NCI-H1694 (cell line): ENCODE measurements around the gene CFAP119.

Experiments
- DNase-seq: peaks from one replicate; lab custom pipeline; 2025; lab: John Stamatoyannopoulos, UW

Gene CFAP119

DNA sequence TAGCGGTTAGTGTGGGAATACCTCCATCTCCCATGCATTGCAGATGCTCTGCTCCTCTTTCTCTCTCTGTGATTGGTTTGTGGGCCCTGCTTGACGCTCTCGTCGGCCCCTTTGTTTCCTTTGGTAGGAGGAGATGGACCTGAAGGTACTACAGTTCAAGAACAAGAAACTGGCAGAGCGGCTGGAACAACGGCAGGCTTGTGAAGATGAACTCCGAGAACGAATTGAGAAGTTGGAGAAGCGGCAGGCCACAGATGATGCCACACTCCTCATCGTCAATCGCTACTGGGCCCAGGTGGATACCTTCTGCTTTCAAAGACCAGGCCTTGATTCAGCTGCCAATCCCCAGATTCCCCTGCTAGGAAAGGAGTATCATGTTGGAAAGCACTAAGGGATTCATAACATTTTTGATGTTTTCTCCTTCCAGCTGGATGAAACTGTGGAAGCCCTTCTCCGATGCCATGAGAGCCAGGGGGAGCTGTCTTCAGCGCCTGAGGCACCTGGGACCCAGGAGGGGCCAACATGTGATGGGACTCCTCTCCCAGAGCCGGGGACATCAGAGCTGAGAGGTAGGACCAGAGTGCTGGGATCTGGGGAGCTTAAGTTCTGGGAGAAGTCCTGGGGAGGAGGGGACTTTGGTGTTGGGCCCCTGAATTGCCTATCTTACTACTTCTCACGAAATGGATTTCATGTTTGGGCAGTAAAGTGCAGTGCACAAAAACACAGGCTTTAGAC, 1.3 kb upstream of the CFAP119 start:
- no peak for DNase-seq

DNA sequence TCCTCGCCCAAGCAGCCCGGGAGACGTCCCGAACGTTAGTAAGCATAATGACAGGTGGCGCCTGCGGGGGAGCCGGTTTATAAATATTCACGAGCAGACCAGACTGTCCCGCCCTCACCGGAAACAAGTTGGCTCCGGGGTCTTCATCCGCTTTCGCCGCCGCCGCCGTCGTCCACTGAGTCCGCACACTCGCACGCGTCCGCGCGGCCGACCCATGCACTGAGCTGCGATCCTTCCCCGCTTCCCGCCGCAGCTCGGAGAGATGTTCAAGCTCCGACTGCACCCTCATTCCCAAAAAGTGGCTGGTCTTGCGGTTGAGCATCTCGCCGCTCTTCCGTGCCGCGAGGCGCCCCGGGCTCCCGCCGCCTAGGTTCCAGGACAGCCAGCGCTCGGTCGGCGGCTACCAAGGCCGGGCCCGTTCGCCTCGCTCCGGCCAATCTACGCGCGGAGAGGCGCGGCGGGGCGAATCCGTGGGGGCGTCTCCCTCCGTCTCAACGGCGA, 385 bp downstream of the CFAP119 start:
- DNase-seq, result no peak

- DNase-seq, result no peak
Measured at GRCh38 chr16:30760577-30761426, 1.1 kb downstream of the CFAP119 start.

DNA sequence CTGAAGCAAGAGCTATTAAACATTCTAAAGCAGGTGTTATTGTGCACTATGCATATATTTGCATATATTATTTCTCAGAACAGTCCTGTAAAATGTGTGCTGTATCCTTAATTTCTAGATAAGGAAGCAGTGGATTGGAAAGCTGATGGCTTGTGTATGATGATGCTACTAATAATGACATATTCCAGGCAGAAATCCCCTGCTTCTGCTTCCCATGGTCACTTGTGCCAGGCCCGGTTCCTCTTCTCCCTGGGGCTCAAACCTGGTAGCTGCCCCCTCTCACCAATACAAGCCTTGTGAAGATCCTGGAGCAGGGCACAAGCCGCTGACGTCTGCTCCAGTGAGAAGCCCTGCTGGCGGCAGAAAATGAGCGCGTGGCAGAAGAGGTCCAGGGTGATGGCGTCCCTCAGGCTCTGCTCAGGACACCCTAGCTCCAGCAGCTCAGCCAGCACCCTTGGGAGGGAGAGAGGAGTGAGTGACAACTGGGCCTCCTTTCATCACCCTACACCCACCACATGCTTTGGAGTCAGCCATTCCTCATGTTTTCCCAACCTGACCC, 1.8 kb downstream of the CFAP119 start:
- DNase-seq, result no peak

DNA sequence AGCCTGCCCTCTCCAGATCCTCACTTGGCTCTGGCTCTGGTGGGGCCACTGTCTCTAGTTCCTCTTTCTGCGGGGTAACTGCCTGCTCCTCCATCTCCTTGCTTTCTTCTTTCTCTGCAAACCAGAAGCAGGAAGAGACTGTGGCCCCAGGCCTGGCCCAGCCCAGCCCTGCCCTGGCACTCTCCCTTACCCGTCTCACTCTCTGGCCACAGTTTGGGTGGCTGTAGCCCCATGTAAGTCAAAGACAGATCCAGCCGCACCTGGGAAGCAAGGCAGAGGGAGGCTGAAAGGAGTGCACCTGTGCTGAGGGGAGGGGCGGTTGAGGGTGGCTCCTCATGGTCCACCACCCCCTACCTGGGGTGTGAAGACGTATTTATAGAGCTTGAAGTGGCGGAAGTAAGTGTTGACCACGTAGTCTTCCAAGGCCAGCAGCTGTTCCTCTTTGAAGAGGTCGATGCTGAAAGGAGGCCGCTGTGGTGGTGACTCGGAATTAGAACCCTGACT, 2.8 kb downstream of the CFAP119 start:
- DNase-seq, result no peak

DNA sequence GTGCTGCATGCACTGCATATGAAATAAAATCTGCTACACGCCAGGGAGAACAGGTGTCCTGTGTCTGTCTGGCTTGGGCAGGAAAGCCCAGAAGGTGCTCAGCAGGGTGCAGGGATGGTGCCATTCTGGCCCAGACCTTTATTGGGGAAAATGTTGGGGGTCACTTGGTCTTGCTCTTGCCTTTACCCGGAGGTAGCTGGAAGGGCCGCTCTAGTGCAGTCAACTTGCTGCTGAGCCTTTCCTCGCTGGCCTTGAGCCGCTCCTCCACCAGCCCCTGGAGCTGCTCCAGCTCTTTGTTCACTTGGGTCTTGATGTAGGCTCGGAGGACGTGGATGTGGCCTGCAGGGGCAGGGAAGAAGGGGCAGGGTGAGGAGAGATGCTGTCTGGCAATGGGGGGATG, 4.5 kb downstream of the CFAP119 start:
- no peak for DNase-seq

- no peak for DNase-seq
Measured at GRCh38 chr16:30756781-30757100, 5.1 kb downstream of the CFAP119 start.

DNA sequence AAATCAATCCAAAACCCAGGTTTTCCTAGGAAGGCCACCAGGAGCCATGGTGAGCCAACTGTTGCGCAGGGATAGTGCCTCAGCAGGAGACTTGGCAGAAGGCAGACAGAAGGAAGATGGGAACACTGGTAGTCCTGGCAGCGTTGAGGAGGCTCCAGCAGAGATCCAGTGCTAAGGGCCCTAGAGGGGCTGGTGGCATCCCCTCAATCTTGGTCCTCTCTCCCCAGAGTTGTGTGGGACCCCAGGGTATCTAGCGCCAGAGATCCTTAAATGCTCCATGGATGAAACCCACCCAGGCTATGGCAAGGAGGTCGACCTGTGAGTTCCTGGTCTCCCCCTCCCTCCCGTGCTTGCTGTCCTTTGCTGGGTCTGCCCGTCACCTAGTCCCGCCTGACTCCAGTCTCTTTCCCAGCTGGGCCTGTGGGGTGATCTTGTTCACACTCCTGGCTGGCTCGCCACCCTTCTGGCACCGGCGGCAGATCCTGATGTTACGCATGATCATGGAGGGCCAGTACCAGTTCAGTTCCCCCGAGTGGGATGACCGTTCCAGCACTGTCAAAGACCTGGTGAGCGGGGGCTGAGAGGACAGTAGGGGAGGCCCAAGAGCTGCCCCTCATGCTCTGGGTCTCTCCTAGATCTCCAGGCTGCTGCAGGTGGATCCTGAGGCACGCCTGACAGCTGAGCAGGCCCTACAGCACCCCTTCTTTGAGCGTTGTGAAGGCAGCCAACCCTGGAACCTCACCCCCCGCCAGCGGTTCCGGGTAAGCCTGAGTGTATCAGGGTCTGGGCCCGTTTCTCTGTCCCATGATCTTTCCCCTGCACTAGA, 5.7 kb downstream of the CFAP119 start:
- DNase-seq, result no peak

DNA sequence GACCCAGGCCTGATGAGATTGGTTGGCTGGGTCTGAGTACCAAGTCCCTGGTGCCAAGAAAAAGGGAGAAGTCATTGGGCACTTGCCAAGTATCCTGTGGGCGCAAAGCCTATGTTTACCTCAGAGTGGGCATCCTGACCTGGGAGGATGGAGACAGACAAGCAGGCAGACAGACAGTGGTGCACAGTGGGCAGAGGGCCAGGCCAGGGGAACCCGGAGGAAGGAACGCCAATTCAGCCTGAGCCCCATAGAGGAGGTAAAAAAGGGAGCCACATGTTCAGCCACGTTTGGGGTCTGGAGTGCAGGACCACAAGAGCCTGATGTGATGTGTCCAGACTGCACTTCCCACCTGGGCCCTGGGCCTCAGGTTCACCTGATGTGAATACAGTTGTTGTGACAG, 8.3 kb downstream of the CFAP119 start:
- DNase-seq, result no peak

DNA sequence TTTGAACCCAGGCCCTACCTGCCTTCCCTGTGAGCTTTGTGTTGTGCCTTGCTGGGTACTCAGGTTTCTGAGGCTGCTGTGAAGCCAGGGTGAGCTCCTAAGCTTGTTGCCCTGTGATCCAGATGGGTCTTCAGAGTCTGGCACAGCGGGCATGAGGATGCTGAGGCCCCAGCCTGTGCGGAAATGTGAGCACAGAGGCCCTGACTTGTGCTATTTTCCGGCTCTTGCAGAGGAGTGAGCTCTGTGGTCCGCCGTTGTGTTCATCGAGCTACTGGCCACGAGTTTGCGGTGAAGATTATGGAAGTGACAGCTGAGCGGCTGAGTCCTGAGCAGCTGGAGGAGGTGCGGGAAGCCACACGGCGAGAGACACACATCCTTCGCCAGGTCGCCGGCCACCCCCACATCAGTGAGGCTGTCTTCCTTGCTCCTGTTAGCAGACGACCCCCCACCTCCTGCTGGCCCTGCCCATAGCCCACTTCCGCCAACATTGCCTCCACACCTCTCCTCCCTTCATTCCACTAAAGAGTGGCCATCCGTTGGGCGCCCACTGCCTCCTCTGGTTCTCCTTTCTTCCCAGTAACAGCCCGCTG, 10.9 kb downstream of the CFAP119 start:
- no peak for DNase-seq

- DNase-seq, result no peak
Measured at GRCh38 chr16:30750201-30750600, 11.7 kb downstream of the CFAP119 start.

- no peak for DNase-seq
Measured at GRCh38 chr16:30748634-30749445, 13.0 kb downstream of the CFAP119 start.

DNA sequence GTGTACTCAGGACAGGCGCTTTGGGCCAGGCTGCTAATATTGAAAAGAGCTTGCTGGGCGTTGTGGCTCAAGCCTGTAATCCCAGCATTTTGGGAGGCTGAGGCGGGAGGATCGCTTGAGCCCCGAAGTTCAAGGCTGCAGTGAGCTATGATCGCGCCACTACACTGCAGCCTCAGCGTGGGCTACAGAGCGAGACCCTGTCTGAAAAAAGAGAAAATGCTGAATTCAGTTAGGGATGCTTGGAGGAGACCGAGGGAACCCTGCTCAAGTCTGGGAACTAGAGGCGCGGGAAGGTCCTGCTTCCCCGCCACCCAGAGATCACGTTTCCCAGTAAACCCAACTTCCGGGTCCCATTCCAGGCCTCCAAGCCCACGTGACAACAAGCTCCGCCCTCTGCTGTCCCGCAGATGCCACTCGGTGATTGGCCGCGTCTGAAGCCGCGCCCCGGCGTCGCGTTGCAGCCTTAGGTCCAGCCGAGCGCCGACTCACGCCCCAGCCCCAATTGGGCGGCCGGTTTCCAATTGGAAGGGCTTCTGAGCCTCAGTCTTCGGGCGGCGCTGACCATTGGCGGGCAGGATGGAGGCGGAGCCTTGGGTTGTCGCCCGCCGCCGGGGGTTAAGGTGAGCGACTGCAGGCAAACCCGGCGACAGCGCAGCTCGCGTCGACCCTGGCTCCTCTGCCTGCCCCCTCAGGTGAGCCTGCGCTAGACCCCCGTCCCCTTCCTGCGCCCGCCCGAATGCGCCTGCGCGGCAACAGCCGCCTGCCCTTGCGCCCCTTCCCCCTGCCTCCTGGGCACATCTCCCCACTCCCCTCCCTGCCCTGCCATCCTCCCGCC, 13.8 kb downstream of the CFAP119 start, which contains the start of gene PHKG2:
PHKG2 (plus strand) TSS at position 627 of the 835 bp plus-strand sequence. CDS start 396 bp downstream, outside the sequence.
- peak; percentile 93 for DNase-seq

DNA sequence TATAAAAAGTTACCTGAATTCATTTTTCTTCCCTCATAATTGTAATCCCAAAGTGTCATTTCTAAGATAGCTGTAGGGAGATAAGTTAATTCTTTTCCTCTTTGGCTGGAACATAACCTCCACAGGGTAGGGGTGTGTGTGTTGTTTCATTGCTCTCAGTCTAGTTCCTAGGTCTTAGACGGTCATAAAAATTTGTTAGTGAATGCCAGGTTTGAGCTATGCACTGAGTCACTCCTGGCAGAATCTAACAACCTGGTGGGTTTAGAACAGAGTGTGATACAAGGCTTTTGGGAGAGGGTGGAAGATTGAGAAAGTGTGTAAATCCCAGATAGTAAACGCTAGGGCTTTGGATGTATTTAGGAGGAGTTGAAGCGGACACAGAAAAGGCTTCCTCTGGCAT, 14.5 kb downstream of the CFAP119 start:
- DNase-seq, result no peak

DNA sequence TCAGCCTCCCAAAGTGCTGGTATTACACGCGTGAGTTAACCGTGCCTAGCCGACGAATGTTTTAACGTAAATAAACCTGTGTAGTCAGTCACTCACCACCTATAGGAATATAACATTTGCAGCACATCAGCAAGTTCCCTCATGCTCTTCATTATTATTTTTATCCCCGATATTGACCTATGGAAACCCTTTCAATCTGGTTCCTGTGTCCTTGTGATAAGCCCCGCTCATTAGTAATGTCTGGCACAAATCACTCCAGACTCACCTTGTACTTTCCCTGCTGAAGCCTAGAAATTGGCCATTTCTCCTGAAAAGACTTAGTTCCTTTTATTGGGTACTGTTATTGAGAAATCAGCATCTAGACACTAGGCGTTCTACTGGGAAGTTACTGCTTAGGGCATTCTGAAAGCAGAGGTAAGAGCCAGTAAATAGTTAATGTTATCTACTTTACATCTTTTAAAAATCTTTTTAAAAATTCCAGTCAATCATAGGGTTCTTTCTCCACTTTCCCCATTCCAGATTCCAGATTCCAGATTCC, 15.2 kb downstream of the CFAP119 start:
- no peak for DNase-seq

DNA sequence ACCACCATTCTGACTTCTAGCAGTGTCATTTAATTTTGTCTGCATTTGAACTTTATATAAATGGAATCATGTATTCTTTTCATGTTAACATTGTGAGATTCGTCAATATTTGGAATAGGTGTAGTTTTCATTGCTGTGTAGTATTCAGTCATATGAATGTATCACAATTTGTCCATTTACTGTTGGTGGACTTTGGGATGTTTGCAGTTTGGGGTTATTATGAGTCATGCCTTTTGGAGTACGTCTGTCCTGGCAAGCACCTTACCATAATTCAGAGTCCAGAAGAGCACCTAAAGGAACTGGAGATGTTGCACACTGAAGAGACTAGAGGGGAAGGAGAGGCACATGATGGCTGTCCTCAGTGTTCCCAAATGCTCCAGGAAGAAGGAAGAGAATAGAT, 16.8 kb downstream of the CFAP119 start:
- no peak for DNase-seq

DNA sequence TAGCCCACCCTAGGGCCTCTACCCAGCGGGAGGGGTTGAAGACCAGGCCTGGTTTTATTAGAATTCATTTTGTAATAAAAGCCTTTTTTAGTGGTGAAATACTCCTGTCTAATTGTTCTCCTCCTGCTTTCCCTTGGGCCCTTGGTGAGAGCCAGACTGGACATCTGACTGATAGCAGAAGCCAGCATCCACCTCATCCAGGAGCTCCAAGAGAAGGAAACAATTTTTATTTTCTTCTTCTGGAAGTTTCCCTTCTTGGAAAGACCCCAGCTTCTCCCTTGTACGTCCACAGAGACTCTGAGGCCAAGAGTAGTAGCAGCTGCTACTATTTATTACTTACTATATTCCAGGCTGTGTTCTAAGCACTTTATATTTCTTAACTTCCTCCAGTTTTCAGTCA, 17.7 kb downstream of the CFAP119 start:
- DNase-seq, result no peak

GRCh38 chr16:30743716-30744115, 18.1 kb downstream of the CFAP119 start:
- DNase-seq, result no peak

- DNase-seq, result no peak
Measured at GRCh38 chr16:30741461-30741914, 20.4 kb downstream of the CFAP119 start.
